G401 (cell line): ENCODE results near the gene PTPRD. TPM values are rescaled to one million over a fixed set of nuclear protein-coding genes. Genes with fewer than 3 reads are reported as not detected.

Experiments
- DNase-seq: peaks from one replicate; pipeline ENCODE4 v3.0.0-alpha.2; 2015; ENCODE audit warnings: low spot score
- in situ Hi-C: cut with HindIII; loops from 2 replicates; pipeline ENCODE4 v1.10.0; 2016; ENCODE audit warnings: low sequenced_read_pairs, mixed read lengths
- total RNA-seq: library from RNA; depleted of rRNA; stranded (reverse); fragments of >200 nt; shearing (Covaris generic); gene quantifications from 2 replicates; pipeline ENCODE4 v1.2.3, GENCODE V29; 2014

PTPRD gene
- total RNA-seq, 1 experiment from 2014 or later = 13.0 TPM

GRCh38 chr9:8492024-8492423 is 2120.8 kb downstream of the PTPRD start:
- in situ Hi-C loops = no loop called here
- no peak for DNase-seq

GRCh38 chr9:8491563-8491962 is 2121.2 kb downstream of the PTPRD start:
- in situ Hi-C loops = no loop called here
- no peak for DNase-seq

- in situ Hi-C loops = no loop called here
- no peak for DNase-seq
Measured at GRCh38 chr9:8489835-8490234, 2123.0 kb downstream of the PTPRD start.

GRCh38 chr9:8486095-8486494 is 2126.7 kb downstream of the PTPRD start:
- in situ Hi-C loops = no loop called here
- peak; percentile 41 for DNase-seq

- in situ Hi-C loops = no loop called here
- no peak for DNase-seq
Measured at GRCh38 chr9:8484597-8485191, 2128.1 kb downstream of the PTPRD start.

GRCh38 chr9:8477450-8477849 is 2135.4 kb downstream of the PTPRD start:
- in situ Hi-C loops = no loop called here

GRCh38 chr9:8474937-8475336 is 2137.9 kb downstream of the PTPRD start:
- no peak for DNase-seq
- in situ Hi-C loops = no loop called here

More at GRCh38 chr9:8477450-8477849, 2135.4 kb downstream of the PTPRD start:
- no peak for DNase-seq

- no peak for DNase-seq
- in situ Hi-C loops = no loop called here
Measured at GRCh38 chr9:8473244-8474020, 2139.4 kb downstream of the PTPRD start.

GRCh38 chr9:8468045-8468637 is 2144.7 kb downstream of the PTPRD start:
- in situ Hi-C loops = no loop called here
- DNase-seq = no peak

GRCh38 chr9:8457816-8458215 is 2155.0 kb downstream of the PTPRD start:
- no peak for DNase-seq
- in situ Hi-C loops = no loop called here

GRCh38 chr9:8457055-8457454 is 2155.7 kb downstream of the PTPRD start:
- in situ Hi-C loops = no loop called here
- DNase-seq = no peak

GRCh38 chr9:8456344-8456743 is 2156.5 kb downstream of the PTPRD start:
- in situ Hi-C loops = no loop called here
- no peak for DNase-seq

- peak; percentile 70 for DNase-seq
- in situ Hi-C loops = no loop called here
Measured at GRCh38 chr9:8450810-8451545, 2161.8 kb downstream of the PTPRD start.

GRCh38 chr9:8448226-8448625 is 2164.6 kb downstream of the PTPRD start:
- in situ Hi-C loops = no loop called here
- no peak for DNase-seq

- in situ Hi-C loops = no loop called here
- DNase-seq = no peak
Measured at GRCh38 chr9:8447601-8448000, 2165.2 kb downstream of the PTPRD start.

- DNase-seq = no peak
- in situ Hi-C loops = no loop called here
Measured at GRCh38 chr9:8437876-8438275, 2174.9 kb downstream of the PTPRD start.

GRCh38 chr9:8437259-8437658 is 2175.5 kb downstream of the PTPRD start:
- no peak for DNase-seq
- in situ Hi-C loops = no loop called here

- in situ Hi-C loops = no loop called here
Measured at GRCh38 chr9:8436786-8437185, 2176.0 kb downstream of the PTPRD start.

GRCh38 chr9:8434621-8435020 is 2178.2 kb downstream of the PTPRD start:
- no peak for DNase-seq
- in situ Hi-C loops = no loop called here

More at GRCh38 chr9:8436786-8437185, 2176.0 kb downstream of the PTPRD start:
- DNase-seq = no peak

- DNase-seq = no peak
- in situ Hi-C loops = no loop called here
Measured at GRCh38 chr9:8432224-8432623, 2180.6 kb downstream of the PTPRD start.
